Renal cortical epithelial cell (primary cell): ENCODE measurements around the gene WDR86. TPM values are rescaled to one million over a fixed set of nuclear protein-coding genes. Genes with fewer than 3 reads are reported as not detected.

Experiments used
- DNase-seq: peaks from one replicate; pipeline ENCODE4 v3.0.0-alpha.2; 2011; ENCODE audit warnings: low read depth
- total RNA-seq: library from RNA; depleted of rRNA; stranded (reverse); fragments of >200 nt; gene quantifications from 2 replicates; pipeline ENCODE4 v1.2.3, GENCODE V29; 2014

WDR86 gene
- total RNA-seq, 1 donor from 2014 or later, result 1.5 TPM

GRCh38 chr7:151348970-151349369 lies 60.9 kb downstream of the WDR86 start:
- no peak for DNase-seq

- DNase-seq, result no peak
Measured at GRCh38 chr7:151347200-151347599, 62.6 kb downstream of the WDR86 start.

DNA sequence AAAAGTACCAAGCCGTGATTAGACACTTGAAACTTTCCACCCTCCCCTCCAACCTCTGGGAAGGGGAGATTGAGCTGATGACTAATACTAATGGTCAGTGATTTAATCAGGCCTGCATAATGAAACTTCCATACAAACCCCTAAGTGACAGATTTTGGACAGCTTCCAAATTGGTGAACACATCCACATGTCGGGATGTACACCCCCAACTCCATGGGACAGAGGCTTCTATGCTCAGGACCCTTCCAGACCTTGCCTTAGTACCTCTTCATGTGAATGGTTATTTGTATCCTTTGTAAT lies 63.4 kb downstream of the WDR86 start:
- peak; percentile 43 for DNase-seq

DNA sequence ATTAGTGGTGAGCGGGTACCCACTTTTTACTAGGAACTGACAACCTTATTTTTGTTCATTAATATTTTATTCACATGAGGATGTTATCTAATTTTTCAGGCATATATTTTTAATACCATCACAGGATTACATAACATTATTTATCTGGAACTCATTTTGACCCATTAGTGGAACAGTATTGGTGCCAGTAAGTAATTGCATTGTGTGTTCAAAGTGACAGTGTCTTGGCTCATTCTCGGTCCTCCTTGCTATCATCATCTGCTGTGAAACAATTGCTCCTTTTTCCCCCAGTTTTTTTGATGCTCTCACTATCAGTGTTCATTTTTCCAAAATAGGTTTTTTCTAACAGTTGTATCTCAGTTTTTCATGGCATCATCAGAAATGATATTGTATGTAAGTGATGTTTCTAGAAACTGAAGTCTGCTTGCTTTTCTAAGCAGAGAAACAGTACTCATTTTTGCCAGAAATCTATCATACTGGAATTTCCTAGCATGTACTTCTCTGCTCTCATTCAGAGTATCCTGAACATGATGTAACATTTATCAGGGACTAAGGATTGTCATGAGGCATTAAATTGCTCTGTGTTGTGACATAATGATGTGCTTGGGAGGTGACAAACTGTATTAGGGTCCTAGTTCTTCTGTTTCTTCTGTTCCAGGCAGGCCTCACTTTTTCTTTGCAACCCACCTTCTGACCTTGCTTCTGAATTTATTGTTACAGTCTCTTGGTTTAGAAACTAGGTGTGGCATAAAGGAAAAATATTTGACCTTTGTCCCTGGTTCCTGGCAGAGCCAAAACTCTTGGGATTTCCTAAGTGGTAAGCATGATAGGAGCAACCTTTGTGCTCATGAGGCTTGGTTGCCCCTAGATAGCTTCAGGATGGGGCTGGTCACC lies 64.0 kb downstream of the WDR86 start:
- no peak for DNase-seq

GRCh38 chr7:151343516-151343915 lies 66.3 kb downstream of the WDR86 start:
- no peak for DNase-seq

DNA sequence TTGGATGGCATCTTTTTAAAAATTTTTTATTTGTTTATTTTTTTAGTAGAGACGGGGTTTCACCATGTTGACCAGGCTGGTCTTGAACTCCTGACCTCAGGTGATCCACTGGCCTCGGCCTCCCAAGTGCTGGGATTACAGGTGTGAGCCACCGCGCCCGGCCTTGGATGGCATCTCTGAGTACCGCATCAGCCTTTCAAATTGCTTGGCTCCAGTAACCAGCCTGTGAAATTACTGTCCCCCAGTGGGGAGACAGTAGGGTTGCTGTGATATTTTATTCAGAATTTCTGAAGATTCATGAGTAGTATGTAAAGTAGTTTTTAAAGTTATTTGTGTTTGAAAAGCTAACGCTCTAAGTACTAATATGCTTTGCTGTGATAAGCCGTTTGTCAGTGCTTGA lies 67.0 kb downstream of the WDR86 start:
- DNase-seq, result no peak

- DNase-seq, result peak; percentile 21
Measured at GRCh38 chr7:151342102-151342646, 67.7 kb downstream of the WDR86 start.

GRCh38 chr7:151341357-151342101 lies 68.3 kb downstream of the WDR86 start, which contains the start of gene NUB1:
Gene NUB1 (plus strand): TSS chr7:151341812. CDS start chr7:151345350, 3,538 bp downstream.
- DNase-seq, result peak; percentile 29

- no peak for DNase-seq
Measured at GRCh38 chr7:151340794-151341356, 69.0 kb downstream of the WDR86 start.

GRCh38 chr7:151339651-151340382 lies 70.0 kb downstream of the WDR86 start:
- DNase-seq, result no peak

- no peak for DNase-seq
Measured at GRCh38 chr7:151338809-151339208, 71.0 kb downstream of the WDR86 start.

GRCh38 chr7:151337346-151337745 lies 72.5 kb downstream of the WDR86 start:
- no peak for DNase-seq

GRCh38 chr7:151336027-151336708 lies 73.7 kb downstream of the WDR86 start:
- DNase-seq, result no peak

- no peak for DNase-seq
Measured at GRCh38 chr7:151334628-151335027, 75.2 kb downstream of the WDR86 start.

Other genes with a start within 250 kb of the WDR86 start
- gene GBX1, start 242.3 kb downstream of the WDR86 start, total RNA-seq, result not detected in 2 replicates
- not detected in 2 replicates for gene ASB10, start 222.8 kb downstream of the WDR86 start, total RNA-seq
- not detected in 2 replicates for gene H2BK1, start 199.6 kb downstream of the WDR86 start, total RNA-seq
- gene ABCF2, start 182.8 kb downstream of the WDR86 start, total RNA-seq, result 80.6 and 82.7 TPM in 2 replicates
- 49.1 and 65.9 TPM in 2 replicates for gene CHPF2, start 177.6 kb downstream of the WDR86 start, total RNA-seq
- 3.8 and 15.0 TPM in 2 replicates for gene SMARCD3, start 161.3 kb downstream of the WDR86 start, total RNA-seq
- gene NUB1, start 68.2 kb downstream of the WDR86 start, total RNA-seq, result 50.4 and 53.6 TPM in 2 replicates
- gene CRYGN, start 30.1 kb upstream of the WDR86 start, total RNA-seq, result not detected in 2 replicates
- 84.8 and 115 TPM in 2 replicates for gene RHEB, start 109.9 kb upstream of the WDR86 start, total RNA-seq